ENCODE data around the gene MSGN1.
A peak's percentile ranks its signal among the peaks of the same experiment; 100 is the strongest.

Gene MSGN1

GRCh38 chr2:17827785-17828184 lies 11.5 kb downstream of the MSGN1 start:
- no peak overlapping the region for H3K4me3 ChIP-seq (ENCODE audit: low read length)
- peak; percentile 87 for DNase-seq (ENCODE audit: low read depth)
- no peak for TF ChIP-seq CTCF (conservative IDR thresholded peaks at IDR 0.05; ENCODE audit: low read depth, low read length)

- H3K4me3 ChIP-seq (ENCODE audit: low read length), result peak overlapping the region; percentile 21
- no peak for DNase-seq (ENCODE audit: low read depth)
- peak; percentile 90 for TF ChIP-seq CTCF (conservative IDR thresholded peaks at IDR 0.05; ENCODE audit: low read depth, low read length)
These were observed 14.1 kb downstream of the MSGN1 start for GRCh38 chr2:17830053-17831034.

- no peak overlapping the region for H3K4me3 ChIP-seq (ENCODE audit: low read length)
- DNase-seq (ENCODE audit: low read depth), result no peak
- no peak for TF ChIP-seq CTCF (conservative IDR thresholded peaks at IDR 0.05; ENCODE audit: low read depth, low read length)
These were observed 19.3 kb downstream of the MSGN1 start for GRCh38 chr2:17835516-17835915.

GRCh38 chr2:17839959-17840358 lies 23.7 kb downstream of the MSGN1 start:
- no peak for DNase-seq (ENCODE audit: low read depth)
- no peak overlapping the region for H3K4me3 ChIP-seq (ENCODE audit: low read length)
- no peak for TF ChIP-seq CTCF (conservative IDR thresholded peaks at IDR 0.05; ENCODE audit: low read depth, low read length)

GRCh38 chr2:17843457-17843856 lies 27.2 kb downstream of the MSGN1 start:
- DNase-seq (ENCODE audit: low read depth), result no peak
- H3K4me3 ChIP-seq (ENCODE audit: low read length), result no peak overlapping the region
- no peak for TF ChIP-seq CTCF (conservative IDR thresholded peaks at IDR 0.05; ENCODE audit: low read depth, low read length)

- no peak for DNase-seq (ENCODE audit: low read depth)
- no peak overlapping the region for H3K4me3 ChIP-seq (ENCODE audit: low read length)
- no peak for TF ChIP-seq CTCF (conservative IDR thresholded peaks at IDR 0.05; ENCODE audit: low read depth, low read length)
These were observed 29.5 kb downstream of the MSGN1 start for GRCh38 chr2:17845806-17846205.

- DNase-seq (ENCODE audit: low read depth), result no peak
- no peak overlapping the region for H3K4me3 ChIP-seq (ENCODE audit: low read length)
- no peak for TF ChIP-seq CTCF (conservative IDR thresholded peaks at IDR 0.05; ENCODE audit: low read depth, low read length)
These were observed 30.4 kb downstream of the MSGN1 start for GRCh38 chr2:17846676-17847075.

Measured in retinal pigment epithelial cell (primary cell).